ENCODE data around the gene LAMA4.

GRCh38 chr6:112199001-112199403 is 55.4 kb downstream of the LAMA4 start:
- no peak for TF ChIP-seq POLR2AphosphoS5 (IDR thresholded peaks at IDR 0.05)
- TF ChIP-seq, protein P1, sequence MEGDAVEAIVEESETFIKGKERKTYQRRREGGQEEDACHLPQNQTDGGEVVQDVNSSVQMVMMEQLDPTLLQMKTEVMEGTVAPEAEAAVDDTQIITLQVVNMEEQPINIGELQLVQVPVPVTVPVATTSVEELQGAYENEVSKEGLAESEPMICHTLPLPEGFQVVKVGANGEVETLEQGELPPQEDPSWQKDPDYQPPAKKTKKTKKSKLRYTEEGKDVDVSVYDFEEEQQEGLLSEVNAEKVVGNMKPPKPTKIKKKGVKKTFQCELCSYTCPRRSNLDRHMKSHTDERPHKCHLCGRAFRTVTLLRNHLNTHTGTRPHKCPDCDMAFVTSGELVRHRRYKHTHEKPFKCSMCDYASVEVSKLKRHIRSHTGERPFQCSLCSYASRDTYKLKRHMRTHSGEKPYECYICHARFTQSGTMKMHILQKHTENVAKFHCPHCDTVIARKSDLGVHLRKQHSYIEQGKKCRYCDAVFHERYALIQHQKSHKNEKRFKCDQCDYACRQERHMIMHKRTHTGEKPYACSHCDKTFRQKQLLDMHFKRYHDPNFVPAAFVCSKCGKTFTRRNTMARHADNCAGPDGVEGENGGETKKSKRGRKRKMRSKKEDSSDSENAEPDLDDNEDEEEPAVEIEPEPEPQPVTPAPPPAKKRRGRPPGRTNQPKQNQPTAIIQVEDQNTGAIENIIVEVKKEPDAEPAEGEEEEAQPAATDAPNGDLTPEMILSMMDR (IDR thresholded peaks at IDR 0.05), result no peak
